ENCODE results near the gene SNAP47.

Gene SNAP47

GRCh38 chr1:227789084-227790033 is 54.1 kb downstream of the SNAP47 start:
- Histone ChIP-seq H3K14ac (ENCODE audit: low read length) (no peak overlapping the region), H4K12ac (ENCODE audit: low read depth, low read length) (no peak overlapping the region), H2BK12ac (ENCODE audit: low read length) (no peak overlapping the region), H3K18ac (ENCODE audit: low read length) (no peak overlapping the region), H3K4me1 (ENCODE audit: control insufficient read depth in 1 of 2, insufficient read depth in 2 of 2, low read length in 2 of 2) (peaks cover 34 to 39% of the 10 kb centered on the region in 2 experiments), H4K8ac (ENCODE audit: low read depth, low read length) (no peak overlapping the region), H2BK5ac (ENCODE audit: low read depth, low read length, poor library complexity) (no peak overlapping the region), H2AK5ac (ENCODE audit: low read length) (no peak overlapping the region), H3K9ac (ENCODE audit: low read length) (peak overlapping the region; percentile 6), H3K79me2 (ENCODE audit: control insufficient read depth, insufficient read depth, low read length, poor library complexity) (no peaks in the 10 kb centered on the region), H2BK120ac (ENCODE audit: insufficient read depth, low read length, poor library complexity) (no peak overlapping the region), H2AFZ (ENCODE audit: insufficient read depth, low read length, poor library complexity) (no peak overlapping the region), H3K27me3 (ENCODE audit: insufficient read depth, low read length) (no peaks in the 10 kb centered on the region), H3K4me2 (ENCODE audit: low read length) (peak overlapping the region; percentile 91), H3K79me1 (ENCODE audit: low read length) (peaks cover 18% of the 10 kb centered on the region), H3K4ac (ENCODE audit: low read depth, low read length) (no peak overlapping the region), H3K36me3 (ENCODE audit: control insufficient read depth in 1 of 2, insufficient read depth in 2 of 2, low read length in 2 of 2) (no peaks in the 10 kb centered on the region), H4K91ac (ENCODE audit: low read depth, low read length) (no peak overlapping the region), H3K9me3 (ENCODE audit: insufficient read depth, low read depth, low read length) (peaks cover 3% of the 10 kb centered on the region), H3K4me3 (ENCODE audit: low read depth, low read length) (peak overlapping the region; percentile 84), H3K23ac (ENCODE audit: low read length) (no peak overlapping the region), H3K27ac (ENCODE audit: low read depth, low read length) (no peak overlapping the region)
- DNase-seq = peak in 1 of 2 donors; percentile 18
- no CpG with 5 or more reads among the region's 23 CpGs for WGBS (ENCODE audit: extremely low coverage, insufficient coverage, insufficient read length)

DNA sequence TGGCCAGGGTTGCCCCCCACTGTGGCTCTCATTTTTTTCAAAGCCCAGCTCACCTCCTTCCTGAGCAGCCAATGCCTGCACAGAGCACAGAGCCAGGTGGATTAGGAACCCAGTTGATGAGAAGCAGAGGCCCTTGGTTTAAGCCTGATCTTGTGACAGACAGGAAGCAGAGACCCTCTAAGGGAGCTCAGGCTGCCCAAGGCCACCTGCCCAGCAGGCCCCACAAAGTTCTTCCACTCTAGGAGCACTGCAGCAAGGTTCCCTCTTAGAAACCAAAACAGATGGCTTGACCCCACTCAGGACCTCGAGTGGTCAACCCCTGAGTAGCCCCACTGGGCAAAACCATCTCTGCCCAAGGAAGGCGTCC is 54.8 kb downstream of the SNAP47 start:
- Histone ChIP-seq H4K12ac (ENCODE audit: low read depth, low read length) (no peak overlapping the region), H3K79me1 (ENCODE audit: low read length) (peaks cover 20% of the 10 kb centered on the region), H3K9me3 (ENCODE audit: insufficient read depth, low read depth, low read length) (peaks cover 3% of the 10 kb centered on the region), H3K18ac (ENCODE audit: low read length) (no peak overlapping the region), H3K14ac (ENCODE audit: low read length) (no peak overlapping the region), H2BK120ac (ENCODE audit: insufficient read depth, low read length, poor library complexity) (no peak overlapping the region), H3K4me2 (ENCODE audit: low read length) (no peak overlapping the region), H2BK5ac (ENCODE audit: low read depth, low read length, poor library complexity) (no peak overlapping the region), H3K79me2 (ENCODE audit: control insufficient read depth, insufficient read depth, low read length, poor library complexity) (no peaks in the 10 kb centered on the region), H3K9ac (ENCODE audit: low read length) (no peak overlapping the region), H3K27me3 (ENCODE audit: insufficient read depth, low read length) (no peaks in the 10 kb centered on the region), H3K4ac (ENCODE audit: low read depth, low read length) (no peak overlapping the region), H3K27ac (ENCODE audit: low read depth, low read length) (no peak overlapping the region), H2AFZ (ENCODE audit: insufficient read depth, low read length, poor library complexity) (no peak overlapping the region), H3K23ac (ENCODE audit: low read length) (no peak overlapping the region), H3K4me1 (ENCODE audit: control insufficient read depth in 1 of 2, insufficient read depth in 2 of 2, low read length in 2 of 2) (peaks cover 38 to 44% of the 10 kb centered on the region in 2 experiments), H4K8ac (ENCODE audit: low read depth, low read length) (no peak overlapping the region), H3K36me3 (ENCODE audit: control insufficient read depth in 1 of 2, insufficient read depth in 2 of 2, low read length in 2 of 2) (no peaks in the 10 kb centered on the region), H4K91ac (ENCODE audit: low read depth, low read length) (no peak overlapping the region), H2AK5ac (ENCODE audit: low read length) (no peak overlapping the region), H3K4me3 (ENCODE audit: low read depth, low read length) (no peak overlapping the region), H2BK12ac (ENCODE audit: low read length) (no peak overlapping the region)
- DNase-seq = no peak
- WGBS (ENCODE audit: extremely low coverage, insufficient coverage, insufficient read length) = no CpG with 5 or more reads among the region's 2 CpGs

DNA sequence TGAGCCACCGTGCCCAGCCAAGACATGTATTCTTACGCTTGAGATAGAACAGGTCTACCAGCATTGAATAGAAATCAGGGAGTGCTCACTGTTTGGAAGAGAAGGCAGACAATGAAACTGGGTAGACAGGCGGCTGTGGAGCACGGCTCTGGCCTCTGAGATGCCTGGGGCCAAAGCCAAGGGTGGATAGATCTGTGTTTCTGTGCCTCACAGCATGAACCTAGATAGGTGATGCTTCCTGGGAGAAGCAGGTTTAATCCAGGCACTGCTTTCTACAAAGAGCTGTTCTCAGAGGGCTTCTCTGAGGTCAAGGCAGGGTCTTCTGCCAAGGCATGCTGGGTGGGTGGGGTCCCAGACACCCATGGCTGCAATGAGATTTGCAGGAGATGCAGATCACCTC is 55.6 kb downstream of the SNAP47 start:
- no peak overlapping the region for H3K4ac ChIP-seq (ENCODE audit: low read depth, low read length)
- no peak overlapping the region for H3K4me3 ChIP-seq (ENCODE audit: low read depth, low read length)
- H4K91ac ChIP-seq (ENCODE audit: low read depth, low read length) = no peak overlapping the region
- H2BK5ac ChIP-seq (ENCODE audit: low read depth, low read length, poor library complexity) = no peak overlapping the region
- peaks cover 20% of the 10 kb centered on the region for H3K79me1 ChIP-seq (ENCODE audit: low read length)
- H3K27me3 ChIP-seq (ENCODE audit: insufficient read depth, low read length) = no peaks in the 10 kb centered on the region
- no peak overlapping the region for H3K27ac ChIP-seq (ENCODE audit: low read depth, low read length)
- H4K8ac ChIP-seq (ENCODE audit: low read depth, low read length) = no peak overlapping the region
- WGBS (ENCODE audit: extremely low coverage, insufficient coverage, insufficient read length) = no CpG with 5 or more reads among the region's 4 CpGs
- no peak overlapping the region for H2AFZ ChIP-seq (ENCODE audit: insufficient read depth, low read length, poor library complexity)
- no peaks in the 10 kb centered on the region for H3K79me2 ChIP-seq (ENCODE audit: control insufficient read depth, insufficient read depth, low read length, poor library complexity)
- no peaks in the 10 kb centered on the region for H3K36me3 ChIP-seq (ENCODE audit: control insufficient read depth in 1 of 2, insufficient read depth in 2 of 2, low read length in 2 of 2)
- H3K23ac ChIP-seq (ENCODE audit: low read length) = no peak overlapping the region
- peaks cover 3% of the 10 kb centered on the region for H3K9me3 ChIP-seq (ENCODE audit: insufficient read depth, low read depth, low read length)
- no peak overlapping the region for H3K4me2 ChIP-seq (ENCODE audit: low read length)
- H2AK5ac ChIP-seq (ENCODE audit: low read length) = no peak overlapping the region
- no peak overlapping the region for H3K14ac ChIP-seq (ENCODE audit: low read length)
- H4K12ac ChIP-seq (ENCODE audit: low read depth, low read length) = no peak overlapping the region
- peaks cover 38 to 44% of the 10 kb centered on the region in 2 experiments for H3K4me1 ChIP-seq (ENCODE audit: control insufficient read depth in 1 of 2, insufficient read depth in 2 of 2, low read length in 2 of 2)
- no peak overlapping the region for H3K18ac ChIP-seq (ENCODE audit: low read length)
- no peak overlapping the region for H2BK120ac ChIP-seq (ENCODE audit: insufficient read depth, low read length, poor library complexity)
- H2BK12ac ChIP-seq (ENCODE audit: low read length) = no peak overlapping the region
- DNase-seq = peak in 1 of 2 donors; percentile 21
- H3K9ac ChIP-seq (ENCODE audit: low read length) = no peak overlapping the region

GRCh38 chr1:227791425-227792143 is 56.3 kb downstream of the SNAP47 start:
- no peaks in the 10 kb centered on the region for H3K36me3 ChIP-seq (ENCODE audit: control insufficient read depth in 1 of 2, insufficient read depth in 2 of 2, low read length in 2 of 2)
- no peak for DNase-seq
- peaks cover 20% of the 10 kb centered on the region for H3K79me1 ChIP-seq (ENCODE audit: low read length)
- H2AK5ac ChIP-seq (ENCODE audit: low read length) = no peak overlapping the region
- H3K14ac ChIP-seq (ENCODE audit: low read length) = no peak overlapping the region
- no peak overlapping the region for H2AFZ ChIP-seq (ENCODE audit: insufficient read depth, low read length, poor library complexity)
- no peak overlapping the region for H3K4ac ChIP-seq (ENCODE audit: low read depth, low read length)
- WGBS (ENCODE audit: extremely low coverage, insufficient coverage, insufficient read length) = no CpG with 5 or more reads among the region's 6 CpGs
- peak overlapping the region; percentile 44 for H3K23ac ChIP-seq (ENCODE audit: low read length)
- no peak overlapping the region for H2BK120ac ChIP-seq (ENCODE audit: insufficient read depth, low read length, poor library complexity)
- H3K27me3 ChIP-seq (ENCODE audit: insufficient read depth, low read length) = no peaks in the 10 kb centered on the region
- H4K12ac ChIP-seq (ENCODE audit: low read depth, low read length) = no peak overlapping the region
- H2BK5ac ChIP-seq (ENCODE audit: low read depth, low read length, poor library complexity) = no peak overlapping the region
- no peak overlapping the region for H3K4me2 ChIP-seq (ENCODE audit: low read length)
- no peak overlapping the region for H2BK12ac ChIP-seq (ENCODE audit: low read length)
- H3K4me3 ChIP-seq (ENCODE audit: low read depth, low read length) = no peak overlapping the region
- peaks cover 38 to 44% of the 10 kb centered on the region in 2 experiments for H3K4me1 ChIP-seq (ENCODE audit: control insufficient read depth in 1 of 2, insufficient read depth in 2 of 2, low read length in 2 of 2)
- no peak overlapping the region for H4K8ac ChIP-seq (ENCODE audit: low read depth, low read length)
- no peaks in the 10 kb centered on the region for H3K79me2 ChIP-seq (ENCODE audit: control insufficient read depth, insufficient read depth, low read length, poor library complexity)
- H3K18ac ChIP-seq (ENCODE audit: low read length) = no peak overlapping the region
- no peak overlapping the region for H4K91ac ChIP-seq (ENCODE audit: low read depth, low read length)
- no peak overlapping the region for H3K9ac ChIP-seq (ENCODE audit: low read length)
- peaks cover 3% of the 10 kb centered on the region for H3K9me3 ChIP-seq (ENCODE audit: insufficient read depth, low read depth, low read length)
- no peak overlapping the region for H3K27ac ChIP-seq (ENCODE audit: low read depth, low read length)
